GM19025 (cell line): Measurements from ENCODE around the gene ANKEF1.
"Not testable (repeated sequence)": the region's sequence is repeated elsewhere in the genome, so short reads cannot be mapped to it uniquely, and the experiment has no call there.

Experiments used
- ATAC-seq: cut with Tn5 transposase; IDR thresholded peaks from one replicate; pipeline ENCODE4 v1.9.1; 2021; ENCODE audit warnings: mild to moderate bottlenecking, low read depth, moderate library complexity; ENCODE audit not compliant: unreplicated experiment

Gene ANKEF1

DNA sequence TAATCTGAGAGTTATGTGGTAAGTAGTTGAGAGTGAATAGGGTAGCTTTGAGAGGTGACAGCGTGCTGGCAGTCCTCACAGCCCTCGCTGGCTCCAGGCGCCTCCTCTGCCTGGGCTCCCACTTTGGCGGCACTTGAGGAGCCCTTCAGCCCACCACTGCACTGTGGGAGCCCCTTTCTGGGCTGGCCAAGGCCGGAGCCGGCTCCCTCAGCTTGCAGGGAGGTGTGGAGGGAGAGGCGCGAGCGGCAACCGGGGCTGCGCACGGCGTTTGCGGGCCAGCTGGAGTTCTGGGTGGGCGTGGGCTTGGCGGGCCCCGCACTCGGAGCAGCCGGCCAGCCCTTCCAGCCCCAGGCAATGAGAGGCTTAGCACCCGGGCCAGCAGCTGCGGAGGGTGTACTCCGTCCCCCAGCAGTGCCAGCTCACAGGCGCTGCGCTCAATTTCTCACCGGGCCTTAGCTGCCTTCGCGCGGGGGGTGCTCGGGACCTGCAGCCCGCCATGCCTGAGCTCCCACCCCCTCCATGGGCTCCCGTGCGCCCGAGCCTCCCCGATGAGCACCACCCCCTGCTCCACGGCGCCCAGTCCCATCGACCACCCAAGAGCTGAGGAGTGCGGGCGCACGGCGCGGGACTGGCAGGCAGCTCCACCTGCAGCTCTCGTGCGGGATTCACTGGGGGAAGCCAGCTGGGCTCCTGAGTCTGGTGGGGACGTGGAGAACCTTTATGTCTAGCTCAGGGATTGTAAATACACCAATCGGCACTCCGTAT, 3.2 kb upstream of the ANKEF1 start:
- not testable (repeated sequence) for ATAC-seq

DNA sequence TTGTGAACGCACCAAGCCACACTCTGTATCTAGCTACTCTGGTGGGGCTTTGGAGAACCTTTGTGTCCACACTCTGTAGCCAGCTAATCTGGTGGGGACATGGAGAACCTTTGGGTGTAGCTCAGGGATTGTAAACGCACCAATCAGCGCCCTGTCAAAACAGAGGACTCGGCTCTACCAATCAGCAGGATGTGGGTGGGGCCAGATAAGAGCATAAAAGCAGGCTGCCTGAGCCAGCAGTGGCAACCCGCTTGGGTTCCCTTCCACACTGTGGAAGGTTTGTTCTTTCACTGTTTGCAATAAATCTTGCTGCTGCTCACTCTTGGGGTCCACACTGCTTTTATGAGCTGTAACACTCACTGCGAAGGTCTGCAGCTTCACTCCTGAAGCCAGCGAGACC, 2.5 kb upstream of the ANKEF1 start:
- ATAC-seq, result not testable (repeated sequence)

DNA sequence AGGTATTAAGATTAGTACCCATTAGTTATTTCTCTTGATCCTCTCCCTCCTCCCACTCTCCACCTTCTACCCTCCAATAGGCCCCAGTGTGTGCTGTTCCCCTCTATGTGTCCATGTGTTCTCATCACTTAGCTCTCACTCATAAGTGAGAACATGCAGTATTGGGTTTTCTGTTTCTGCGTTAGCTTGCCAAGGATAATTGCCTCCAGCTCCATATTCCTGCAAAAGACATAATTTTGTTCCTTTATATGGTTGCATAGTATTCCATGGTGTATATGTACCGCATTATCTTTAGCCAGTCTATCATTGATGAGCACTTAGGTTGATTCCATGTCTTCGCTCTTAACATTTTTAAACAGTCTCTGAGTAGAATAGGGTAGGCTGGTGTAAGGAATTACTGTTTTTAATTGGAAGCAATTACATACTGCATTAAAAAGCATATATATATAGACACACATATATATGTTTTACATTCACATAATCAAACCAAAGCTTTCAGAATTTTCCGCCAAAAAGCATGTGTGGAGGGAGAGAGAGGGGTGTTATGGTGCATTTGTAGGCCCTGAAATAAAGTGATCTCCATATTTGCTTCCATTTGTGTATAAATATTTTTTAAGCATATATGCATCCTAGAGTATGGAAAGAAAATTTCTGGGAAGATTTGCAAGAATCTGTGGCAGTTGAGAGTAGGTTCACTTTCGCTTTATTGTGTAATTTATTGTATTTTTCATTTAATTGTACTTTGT, 709 bp upstream of the ANKEF1 start:
- ATAC-seq, result no peak

GRCh38 chr20:10036321-10036720, 1.5 kb downstream of the ANKEF1 start:
- ATAC-seq, result not testable (repeated sequence)

DNA sequence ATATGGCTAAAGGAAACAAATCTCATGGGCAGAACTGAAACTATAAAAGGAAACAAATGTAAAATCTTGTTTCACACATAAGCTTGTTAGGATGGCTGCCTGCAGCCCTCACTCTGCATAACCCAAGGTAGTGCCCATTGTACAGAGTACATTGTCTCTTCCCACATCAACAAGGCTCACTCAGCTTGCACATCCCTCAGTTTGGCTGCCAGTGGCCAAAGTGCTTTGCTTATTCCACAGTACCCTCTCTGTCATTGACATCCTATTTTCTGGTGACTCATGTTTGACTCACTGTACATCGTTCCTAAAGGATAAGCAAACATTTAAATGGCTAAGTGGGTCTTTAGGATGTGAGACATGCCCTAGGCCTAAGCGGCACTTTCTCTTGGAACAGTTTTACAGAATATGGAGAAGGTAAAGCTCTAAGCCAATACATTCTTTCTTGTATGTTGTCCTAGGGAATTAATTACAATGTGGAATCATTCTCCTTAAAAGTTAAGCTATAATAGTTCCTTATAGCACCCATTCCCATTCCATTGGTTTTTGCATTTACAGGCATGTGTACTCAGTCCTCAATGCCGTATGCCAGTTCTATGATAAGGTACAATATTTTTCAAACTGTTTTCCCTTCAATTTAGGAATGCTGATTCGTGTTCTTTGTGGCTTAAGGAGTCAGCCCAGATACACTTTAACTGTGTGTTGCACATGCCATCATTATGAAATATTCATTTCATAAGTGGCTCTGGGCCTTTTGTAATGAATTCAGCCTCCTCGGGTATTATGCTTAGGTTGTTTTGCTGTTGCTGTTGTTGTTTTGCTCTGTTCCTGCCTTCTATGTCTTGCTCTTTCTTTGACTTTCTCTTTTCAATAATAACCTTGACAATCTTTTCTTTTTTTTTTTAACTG, 5.5 kb downstream of the ANKEF1 start:
- no peak for ATAC-seq

DNA sequence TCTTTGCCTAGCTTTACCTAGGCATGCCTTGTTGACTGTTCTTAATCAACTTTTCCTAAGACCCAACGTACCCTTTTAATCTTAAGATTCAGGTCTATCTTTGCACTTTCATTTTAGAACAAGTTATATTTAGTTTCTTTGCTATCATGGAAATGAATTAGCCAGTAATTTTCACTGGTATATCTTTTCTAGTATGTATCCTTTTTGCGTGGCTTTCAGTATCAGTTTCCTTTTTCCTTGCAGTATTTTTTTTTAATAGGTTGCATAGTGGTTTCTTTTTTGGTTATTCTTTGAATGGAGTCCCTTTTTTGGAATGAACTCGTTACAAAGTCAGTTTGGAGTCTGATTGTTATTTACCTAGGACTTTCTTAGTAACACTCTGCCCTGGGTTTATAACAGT, 7.3 kb downstream of the ANKEF1 start:
- no peak for ATAC-seq

DNA sequence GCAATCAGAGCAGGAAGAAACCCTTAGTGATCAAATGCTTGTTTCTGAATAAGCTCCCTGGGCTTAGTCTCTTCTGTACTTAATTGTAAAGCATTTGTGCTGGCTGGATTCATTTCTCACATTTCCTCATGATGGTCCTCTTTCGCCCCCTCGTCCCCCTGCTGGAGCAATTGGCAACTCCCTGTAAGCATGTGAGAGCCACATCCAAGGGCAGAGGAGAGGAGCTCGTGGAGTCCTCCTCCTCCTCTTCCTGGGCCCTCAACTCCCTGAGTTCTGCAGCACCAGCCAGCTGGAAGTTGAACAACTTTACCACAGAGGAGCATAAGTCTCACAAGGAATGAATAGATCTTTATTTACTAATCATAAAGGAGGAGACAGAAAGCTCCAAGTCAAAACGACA, 12.6 kb downstream of the ANKEF1 start:
- ATAC-seq, result no peak

GRCh38 chr20:10051185-10051584, 16.4 kb downstream of the ANKEF1 start:
- ATAC-seq, result no peak

GRCh38 chr20:10059006-10059405, 24.2 kb downstream of the ANKEF1 start:
- no peak for ATAC-seq

DNA sequence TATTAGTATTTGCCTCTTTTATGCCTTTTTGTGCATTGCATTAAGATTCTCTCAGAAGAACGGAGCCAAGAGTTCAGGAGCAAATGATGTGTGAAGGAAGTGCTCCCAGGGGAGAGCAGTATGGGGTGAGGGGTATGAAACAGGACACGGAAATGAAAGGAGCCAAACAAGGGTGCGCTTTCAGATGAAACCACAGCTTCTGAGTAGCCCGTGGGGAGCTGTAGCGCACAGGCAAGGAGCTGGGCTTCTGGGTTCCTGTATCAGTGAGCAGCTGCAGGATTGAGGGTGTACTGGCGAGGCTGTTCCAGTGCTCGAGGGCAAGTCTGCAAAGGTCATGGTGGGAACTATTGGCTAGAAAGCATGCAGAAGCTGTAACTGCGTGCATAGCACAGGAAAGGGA, 25.4 kb downstream of the ANKEF1 start:
- peak; percentile 60 for ATAC-seq

- no peak for ATAC-seq
Observed at GRCh38 chr20:10061641-10062040, 26.9 kb downstream of the ANKEF1 start.

DNA sequence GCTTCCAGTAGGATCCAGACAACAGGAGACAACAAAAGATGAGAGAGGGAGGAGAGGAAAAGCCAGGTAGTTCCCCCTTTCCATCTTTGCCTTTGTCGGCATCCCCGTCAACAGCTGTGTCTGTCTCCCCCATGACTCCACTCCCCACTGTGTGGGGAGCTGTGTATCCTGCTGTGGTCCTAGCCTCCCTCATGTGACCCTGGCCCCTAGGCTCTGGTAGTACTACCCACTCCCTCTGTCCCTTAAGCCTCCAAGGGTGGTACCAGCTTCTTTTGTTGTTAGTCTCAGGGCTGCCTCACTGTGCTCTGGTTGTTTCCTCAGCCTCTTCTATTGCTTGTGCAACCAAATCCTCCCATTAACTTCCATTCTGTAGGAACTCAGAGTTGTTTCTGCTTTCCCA, 28.7 kb downstream of the ANKEF1 start:
- no peak for ATAC-seq

DNA sequence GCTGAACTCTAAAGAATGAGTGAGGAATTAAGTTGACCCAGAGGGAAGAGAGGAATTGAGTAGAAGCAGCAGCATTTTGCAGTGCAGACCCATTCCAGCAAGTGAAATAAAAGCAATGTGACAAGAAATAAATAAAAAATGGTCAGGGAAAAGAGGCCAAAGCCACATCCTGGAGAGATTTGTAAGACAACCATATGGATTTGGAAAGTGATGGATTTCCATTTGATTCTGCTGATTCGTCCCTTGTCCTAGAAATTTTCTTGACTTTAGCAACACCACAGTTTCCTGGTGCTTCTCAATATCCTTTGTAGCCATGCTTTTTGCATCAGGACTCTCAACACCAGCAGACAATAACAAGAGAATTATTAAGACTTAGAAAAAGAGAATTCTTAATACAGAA, 29.8 kb downstream of the ANKEF1 start:
- no peak for ATAC-seq

GRCh38 chr20:10065154-10065833, 30.5 kb downstream of the ANKEF1 start:
- ATAC-seq, result no peak

GRCh38 chr20:10067321-10067720, 32.5 kb downstream of the ANKEF1 start:
- no peak for ATAC-seq

- ATAC-seq, result peak; percentile 57
Observed at GRCh38 chr20:10074513-10074912, 39.7 kb downstream of the ANKEF1 start.

GRCh38 chr20:10075606-10076005, 40.8 kb downstream of the ANKEF1 start:
- no peak for ATAC-seq

DNA sequence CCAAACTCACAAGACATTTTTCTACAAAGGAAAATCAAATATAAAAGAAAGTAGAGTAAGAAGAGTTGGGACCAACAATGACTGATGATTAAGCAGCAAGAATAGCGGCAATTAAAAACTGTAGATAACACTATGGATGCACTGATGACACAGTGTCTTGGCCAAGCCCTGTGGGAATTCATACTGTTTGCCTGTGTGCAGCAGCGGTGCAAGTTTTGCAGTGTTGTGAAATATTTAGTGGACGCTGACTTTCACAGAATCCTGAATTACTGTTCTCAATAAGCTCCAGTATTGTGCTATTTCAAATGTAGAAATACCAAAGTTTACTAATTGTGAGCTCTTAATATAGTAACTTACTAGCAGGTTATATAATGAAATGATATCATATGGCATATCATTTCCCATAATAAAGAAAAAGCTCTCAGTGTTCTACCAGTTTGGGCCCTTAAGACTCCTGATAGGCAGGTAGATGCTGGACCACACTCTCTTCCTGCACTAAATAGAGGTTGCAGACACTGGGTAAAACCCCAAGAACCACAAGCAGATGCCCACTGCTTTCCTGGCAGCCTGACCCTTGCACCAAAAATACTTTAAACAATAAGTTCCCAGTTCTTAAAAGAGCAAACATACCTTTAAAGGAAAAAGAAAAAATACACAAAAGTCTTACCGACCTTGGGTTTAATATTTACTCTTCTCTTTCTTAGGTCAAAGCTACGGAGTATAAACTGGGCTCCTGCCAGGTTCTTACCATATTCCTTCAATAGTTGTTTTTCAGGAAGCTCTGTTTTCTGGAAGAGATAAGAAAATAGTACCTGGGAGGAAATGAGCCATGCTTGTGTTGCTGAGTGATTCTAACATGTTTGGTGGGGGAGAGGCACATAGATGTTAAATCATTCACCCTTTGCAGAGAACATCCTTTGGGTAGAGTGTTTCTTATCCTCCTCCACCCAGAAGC, 41.6 kb downstream of the ANKEF1 start:
- ATAC-seq, result no peak

- no peak for ATAC-seq
Observed at GRCh38 chr20:10077081-10077471, 42.3 kb downstream of the ANKEF1 start.
